Middle frontal gyrus (tissue), 1 donor: ENCODE measurements around the gene C7orf33.
"Not testable (repeated sequence)": the region's sequence is repeated elsewhere in the genome, so short reads cannot be mapped to it uniquely, and the experiment has no call there.

Experiments used
- DNase-seq: peaks from one replicate; pipeline ENCODE4 v3.0.0-alpha.2; 2015; ENCODE audit warnings: low spot score; ENCODE audit errors: extremely low spot score

C7orf33 gene

GRCh38 chr7:148590471-148590870 lies at the start of gene C7orf33:
Gene C7orf33 (plus strand): TSS chr7:148590766. CDS start chr7:148590926, 160 bp downstream.
- DNase-seq, result no peak

GRCh38 chr7:148541891-148542504 lies 48.6 kb upstream of the C7orf33 start:
- DNase-seq, result no peak

GRCh38 chr7:148543302-148543701 lies 47.3 kb upstream of the C7orf33 start:
- DNase-seq, result no peak

GRCh38 chr7:148545172-148545571 lies 45.4 kb upstream of the C7orf33 start:
- no peak for DNase-seq

- no peak for DNase-seq
These were observed 44.6 kb upstream of the C7orf33 start for GRCh38 chr7:148545932-148546331.

- no peak for DNase-seq
These were observed 43.7 kb upstream of the C7orf33 start for GRCh38 chr7:148546857-148547256.

GRCh38 chr7:148547951-148548350 lies 42.6 kb upstream of the C7orf33 start:
- DNase-seq, result no peak

- no peak for DNase-seq
These were observed 36.6 kb upstream of the C7orf33 start for GRCh38 chr7:148553979-148554378.

GRCh38 chr7:148556892-148557291 lies 33.7 kb upstream of the C7orf33 start:
- no peak for DNase-seq

- DNase-seq, result no peak
These were observed 31.7 kb upstream of the C7orf33 start for GRCh38 chr7:148558914-148559313.

- no peak for DNase-seq
These were observed 29.5 kb upstream of the C7orf33 start for GRCh38 chr7:148561099-148561498.

GRCh38 chr7:148563583-148564274 lies 26.8 kb upstream of the C7orf33 start:
- no peak for DNase-seq

GRCh38 chr7:148564275-148564951 lies 26.2 kb upstream of the C7orf33 start:
- DNase-seq, result not testable (repeated sequence)

- no peak for DNase-seq
These were observed 23.8 kb upstream of the C7orf33 start for GRCh38 chr7:148566736-148567135.

- DNase-seq, result no peak
These were observed 23.0 kb upstream of the C7orf33 start for GRCh38 chr7:148567524-148567923.

GRCh38 chr7:148570510-148570909 lies 20.1 kb upstream of the C7orf33 start:
- DNase-seq, result no peak

GRCh38 chr7:148570973-148571372 lies 19.6 kb upstream of the C7orf33 start:
- DNase-seq, result not testable (repeated sequence)

- no peak for DNase-seq
These were observed 19.2 kb upstream of the C7orf33 start for GRCh38 chr7:148571381-148571780.

GRCh38 chr7:148572067-148572522 lies 18.5 kb upstream of the C7orf33 start:
- DNase-seq, result no peak

GRCh38 chr7:148573581-148573980 lies 17.0 kb upstream of the C7orf33 start:
- not testable (repeated sequence) for DNase-seq

- peak; percentile 22 for DNase-seq
These were observed 14.7 kb upstream of the C7orf33 start for GRCh38 chr7:148575640-148576411.

- DNase-seq, result no peak
These were observed 11.2 kb upstream of the C7orf33 start for GRCh38 chr7:148579366-148579765.
